Measurements from ENCODE around the gene DCAF11. TPM values are rescaled to one million over a fixed set of nuclear protein-coding genes. Genes with fewer than 3 reads are reported as not detected.

DCAF11 gene
- total RNA-seq (10 to 100 TPM; 74.8 to 75.3 TPM), total RNA-seq (21.6 to 162 (median 96.1) reads per million in 172 experiments)
- 76.3 TPM for polyA plus RNA-seq (2013, experiment 1 of 2)
- polyA plus RNA-seq (2013, experiment 2 of 2) = 74.4 TPM

GRCh38 chr14:24114532-24115421, at the start of gene DCAF11, which contains the start of gene NRL:
Gene DCAF11, plus strand, starts transcription at chr14:24114777. Its CDS starts 818 bp downstream, at chr14:24115595.
Gene NRL, minus strand, starts transcription at chr14:24114949. Its CDS starts 32,101 bp downstream, at chr14:24082848.
- intact Hi-C loops (cut with DNase I, micrococcal nuclease) = loop anchor here (1.0 to 10.0 kb wide), 12 partner anchors 20 to 647 kb away; partner anchors contain the start of genes IRF9 (in 2 of the 2), AP1G2 (in 1 of the 2), DHRS1 (in 1 of the 2) and EMC9 (in 1 of the 2)
- Mint-ChIP-seq H3K4me3 (peak within 1 kb of the TSS; percentile 98), H3K9me3 (no peaks in the 10 kb centered on the region), H3K27ac (peak within 1 kb of the TSS; percentile 98), H3K4me1 (ENCODE audit: low read depth) (peaks cover 35% of the 10 kb centered on the region), H3K27me3 (no peaks in the 10 kb centered on the region), H3K36me3 (ENCODE audit: low read depth) (peaks cover 65% of the 10 kb centered on the region)
- peaks cover 42% of the 10 kb centered on the region for H3K4me1 ChIP-seq (ENCODE audit: insufficient read depth, low read length)
- H3K9me3 ChIP-seq (ENCODE audit: control insufficient read depth in 1 of 2, insufficient read depth in 1 of 2, low read length in 2 of 2) = no peaks in the 10 kb centered on the region
- ATAC-seq (ENCODE audit: poor library complexity) (peak; percentile 81), DNase-seq (peak; percentile 95 to 100 (median 98))
- ChIA-PET POLR2A (interaction anchor here (0.6 to 7.0 kb wide), 47 partner anchors 10 to 1348 kb away, joined by 3 to 296 read pairs (median 9); partner anchors contain the start of genes ACIN1, C14orf119, CARMIL3 and CBLN3), CTCF (interaction anchor here (1.2 to 2.8 kb wide), 7 partner anchors 21 to 219 kb away, joined by 3 to 23 read pairs (median 6); partner anchors contain the start of genes EMC9, IRF9, PSME1 and RNF31)
- peak within 1 kb of the TSS; percentile 77 for H3K4me3 ChIP-seq (ENCODE audit: low read length)
- peak within 1 kb of the TSS; percentile 98 to 99 for H3K27ac ChIP-seq (ENCODE audit: low read depth in 1 of 2, low read length in 2 of 2)
- TF ChIP-seq CTCF (IDR thresholded peaks at IDR 0.05) = no peak
- peaks cover 31% of the 10 kb centered on the region for H3K36me3 ChIP-seq (ENCODE audit: insufficient read depth, low read length)
- H3K27me3 ChIP-seq (ENCODE audit: control insufficient read depth in 1 of 2, insufficient read depth in 2 of 2, low read length in 2 of 2) = no peaks in the 10 kb centered on the region

GRCh38 chr14:24064856-24065255, 49.7 kb upstream of the DCAF11 start:
- H3K4me3 ChIP-seq (ENCODE audit: low read length) = no peak overlapping the region
- Mint-ChIP-seq H3K9me3 (no peaks in the 10 kb centered on the region), H3K27ac (no peak overlapping the region), H3K36me3 (ENCODE audit: low read depth) (no peaks in the 10 kb centered on the region), H3K27me3 (peaks cover 4% of the 10 kb centered on the region), H3K4me1 (ENCODE audit: low read depth) (no peaks in the 10 kb centered on the region), H3K4me3 (no peak overlapping the region)
- no peak for TF ChIP-seq CTCF (IDR thresholded peaks at IDR 0.05)
- intact Hi-C loops (cut with DNase I, micrococcal nuclease) = no loop called here
- CTCF ChIA-PET = no interaction called here
- no peaks in the 10 kb centered on the region for H3K36me3 ChIP-seq (ENCODE audit: insufficient read depth, low read length)
- H3K27ac ChIP-seq (ENCODE audit: low read depth in 1 of 2, low read length in 2 of 2) = no peak overlapping the region
- DNase-seq (no peak), ATAC-seq (ENCODE audit: poor library complexity) (no peak)
- H3K27me3 ChIP-seq (ENCODE audit: control insufficient read depth in 1 of 2, insufficient read depth in 2 of 2, low read length in 2 of 2) = no peaks in the 10 kb centered on the region
- H3K4me1 ChIP-seq (ENCODE audit: insufficient read depth, low read length) = no peaks in the 10 kb centered on the region
- H3K9me3 ChIP-seq (ENCODE audit: control insufficient read depth in 1 of 2, insufficient read depth in 1 of 2, low read length in 2 of 2) = no peaks in the 10 kb centered on the region
- POLR2A ChIA-PET = interaction anchor here (1.1 kb wide), 1 partner anchor 16 kb away, joined by 4 read pairs; no protein-coding TSS in a partner anchor

GRCh38 chr14:24065408-24065807, 49.2 kb upstream of the DCAF11 start:
- Mint-ChIP-seq H3K4me3 (no peak overlapping the region), H3K4me1 (ENCODE audit: low read depth) (no peaks in the 10 kb centered on the region), H3K36me3 (ENCODE audit: low read depth) (no peaks in the 10 kb centered on the region), H3K27me3 (peaks cover 8% of the 10 kb centered on the region), H3K27ac (no peak overlapping the region), H3K9me3 (no peaks in the 10 kb centered on the region)
- no peak overlapping the region for H3K4me3 ChIP-seq (ENCODE audit: low read length)
- no peak overlapping the region for H3K27ac ChIP-seq (ENCODE audit: low read depth in 1 of 2, low read length in 2 of 2)
- DNase-seq (no peak), ATAC-seq (ENCODE audit: poor library complexity) (no peak)
- CTCF ChIA-PET = no interaction called here
- intact Hi-C loops (cut with DNase I, micrococcal nuclease) = no loop called here
- TF ChIP-seq CTCF (IDR thresholded peaks at IDR 0.05) = no peak
- POLR2A ChIA-PET = no interaction called here
- H3K36me3 ChIP-seq (ENCODE audit: insufficient read depth, low read length) = no peaks in the 10 kb centered on the region
- H3K4me1 ChIP-seq (ENCODE audit: insufficient read depth, low read length) = no peaks in the 10 kb centered on the region
- no peaks in the 10 kb centered on the region for H3K27me3 ChIP-seq (ENCODE audit: control insufficient read depth in 1 of 2, insufficient read depth in 2 of 2, low read length in 2 of 2)
- no peaks in the 10 kb centered on the region for H3K9me3 ChIP-seq (ENCODE audit: control insufficient read depth in 1 of 2, insufficient read depth in 1 of 2, low read length in 2 of 2)
